OCI-LY1 (cell line): ENCODE measurements around the gene CRIM1.

Experiments used
- H2AFZ ChIP-seq: fragments of 200-600 bp; sonication (generic), shearing (Covaris generic); 2 replicates; pipeline ENCODE4 v1.6.0; 2014; ENCODE audit warnings: antibody characterized with exemption, mild to moderate bottlenecking, low read length
- H3F3A ChIP-seq: fragments of 200-600 bp; sonication (generic), shearing (Covaris generic); 2 replicates; pipeline ENCODE4 v1.6.0; 2014; ENCODE audit warnings: mild to moderate bottlenecking, antibody characterized with exemption, low read length, moderate library complexity; ENCODE audit not compliant: insufficient read depth
- H3K27ac ChIP-seq: fragments of 200-600 bp; sonication (generic); 2 replicates; pipeline ENCODE4 v1.5.1; 2014; ENCODE audit warnings: low read length, mixed run types, mild to moderate bottlenecking, low read depth; ENCODE audit not compliant: poor library complexity, severe bottlenecking
- H3K27me3 ChIP-seq: fragments of 200-600 bp; sonication (generic); 2 replicates; pipeline ENCODE4 v1.6.0; 2014; ENCODE audit warnings: antibody characterized with exemption, mild to moderate bottlenecking, low read length, moderate library complexity; ENCODE audit not compliant: insufficient read depth
- H3K36me3 ChIP-seq: fragments of 200-600 bp; sonication (generic); 2 replicates; pipeline ENCODE4 v1.6.1; 2014; ENCODE audit warnings: mild to moderate bottlenecking, antibody characterized with exemption, low read length, moderate library complexity, mixed read lengths; ENCODE audit not compliant: insufficient read depth
- H3K4me1 ChIP-seq: fragments of 200-600 bp; sonication (generic); 2 replicates; pipeline ENCODE4 v1.5.1; 2014; ENCODE audit warnings: mild to moderate bottlenecking, low read length, moderate library complexity; ENCODE audit not compliant: insufficient read depth, severe bottlenecking
- H3K4me2 ChIP-seq: fragments of 200-600 bp; sonication (generic), shearing (Covaris generic); 2 replicates; pipeline ENCODE4 v1.6.1; 2014; ENCODE audit warnings: low read length
- H3K4me3 ChIP-seq: fragments of 200-600 bp; sonication (generic); 2 replicates; pipeline ENCODE4 v1.5.1; 2014; ENCODE audit warnings: low read length, low read depth, mild to moderate bottlenecking, mixed read lengths; ENCODE audit not compliant: poor library complexity, severe bottlenecking
- H3K79me2 ChIP-seq: fragments of 200-600 bp; shearing (Covaris generic); 2 replicates; pipeline ENCODE4 v1.6.1; 2016; ENCODE audit warnings: mixed run types, low read length, mixed read lengths; ENCODE audit not compliant: insufficient read depth
- H3K9ac ChIP-seq: fragments of 200-600 bp; sonication (generic), shearing (Covaris generic); 2 replicates; pipeline ENCODE4 v1.6.1; 2014; ENCODE audit warnings: mild to moderate bottlenecking, low read length, mixed read lengths
- H3K9me2 ChIP-seq: fragments of 200-600 bp; sonication (generic), shearing (Covaris generic); 2 replicates; pipeline ENCODE4 v1.6.1; 2014; ENCODE audit warnings: low read depth, mild to moderate bottlenecking, low read length, mixed read lengths
- H3K9me3 ChIP-seq: fragments of 200-600 bp; shearing (Covaris generic); 2 replicates; pipeline ENCODE4 v1.6.1; 2014; ENCODE audit warnings: low read length, mixed read lengths
- H4K20me1 ChIP-seq: fragments of 200-600 bp; sonication (generic), shearing (Covaris generic); 2 replicates; pipeline ENCODE4 v1.6.0; 2016; ENCODE audit warnings: mild to moderate bottlenecking, low read length; ENCODE audit not compliant: insufficient read depth
- EZH2 ChIP-seq: fragments of 200-600 bp; sonication (generic), shearing (Covaris generic); IDR thresholded peaks from 2 replicates; pipeline ENCODE4 v1.8.0; 2017; ENCODE audit warnings: borderline replicate concordance, mixed run types, mild to moderate bottlenecking, antibody characterized with exemption, low read length, moderate library complexity, mixed read lengths
- TF ChIP-seq, protein P1 (sequence below): fragments of 200-600 bp; sonication (generic), shearing (Covaris generic); IDR thresholded peaks from 2 replicates; pipeline ENCODE4 v1.5.1; 2017; ENCODE audit warnings: mild to moderate bottlenecking, antibody characterized with exemption, low read length, moderate library complexity, mixed read lengths

The CRIM1 gene

GRCh38 chr2:36547906-36548305, 192.3 kb downstream of the CRIM1 start:
- Histone ChIP-seq H3K27ac (no peak overlapping the region), H3K79me2 (no peaks in the 10 kb centered on the region), H3K4me2 (no peak overlapping the region), H3K36me3 (peaks cover 33% of the 10 kb centered on the region), H4K20me1 (no peaks in the 10 kb centered on the region), H3K9ac (no peak overlapping the region), H3K4me3 (no peak overlapping the region), H3K4me1 (no peaks in the 10 kb centered on the region), H3K9me3 (no peaks in the 10 kb centered on the region), H2AFZ (no peak overlapping the region), H3K9me2 (no peaks in the 10 kb centered on the region), H3F3A (no peaks in the 10 kb centered on the region), H3K27me3 (no peaks in the 10 kb centered on the region)
- TF ChIP-seq EZH2 = no peak
- TF ChIP-seq, protein P1, sequence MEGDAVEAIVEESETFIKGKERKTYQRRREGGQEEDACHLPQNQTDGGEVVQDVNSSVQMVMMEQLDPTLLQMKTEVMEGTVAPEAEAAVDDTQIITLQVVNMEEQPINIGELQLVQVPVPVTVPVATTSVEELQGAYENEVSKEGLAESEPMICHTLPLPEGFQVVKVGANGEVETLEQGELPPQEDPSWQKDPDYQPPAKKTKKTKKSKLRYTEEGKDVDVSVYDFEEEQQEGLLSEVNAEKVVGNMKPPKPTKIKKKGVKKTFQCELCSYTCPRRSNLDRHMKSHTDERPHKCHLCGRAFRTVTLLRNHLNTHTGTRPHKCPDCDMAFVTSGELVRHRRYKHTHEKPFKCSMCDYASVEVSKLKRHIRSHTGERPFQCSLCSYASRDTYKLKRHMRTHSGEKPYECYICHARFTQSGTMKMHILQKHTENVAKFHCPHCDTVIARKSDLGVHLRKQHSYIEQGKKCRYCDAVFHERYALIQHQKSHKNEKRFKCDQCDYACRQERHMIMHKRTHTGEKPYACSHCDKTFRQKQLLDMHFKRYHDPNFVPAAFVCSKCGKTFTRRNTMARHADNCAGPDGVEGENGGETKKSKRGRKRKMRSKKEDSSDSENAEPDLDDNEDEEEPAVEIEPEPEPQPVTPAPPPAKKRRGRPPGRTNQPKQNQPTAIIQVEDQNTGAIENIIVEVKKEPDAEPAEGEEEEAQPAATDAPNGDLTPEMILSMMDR = no peak

GRCh38 chr2:36549165-36549574, 193.6 kb downstream of the CRIM1 start:
- no peaks in the 10 kb centered on the region for H3K4me1 ChIP-seq
- no peak overlapping the region for H3K27ac ChIP-seq
- no peak overlapping the region for H2AFZ ChIP-seq
- no peak overlapping the region for H3K9ac ChIP-seq
- no peaks in the 10 kb centered on the region for H3K9me3 ChIP-seq
- no peaks in the 10 kb centered on the region for H4K20me1 ChIP-seq
- H3K4me3 ChIP-seq = no peak overlapping the region
- no peak for TF ChIP-seq EZH2
- TF ChIP-seq, protein P1 = no peak
- H3K4me2 ChIP-seq = no peak overlapping the region
- H3K79me2 ChIP-seq = no peaks in the 10 kb centered on the region
- H3K9me2 ChIP-seq = no peaks in the 10 kb centered on the region
- no peaks in the 10 kb centered on the region for H3K27me3 ChIP-seq
- H3K36me3 ChIP-seq = peaks cover 44% of the 10 kb centered on the region
- H3F3A ChIP-seq = no peaks in the 10 kb centered on the region

DNA sequence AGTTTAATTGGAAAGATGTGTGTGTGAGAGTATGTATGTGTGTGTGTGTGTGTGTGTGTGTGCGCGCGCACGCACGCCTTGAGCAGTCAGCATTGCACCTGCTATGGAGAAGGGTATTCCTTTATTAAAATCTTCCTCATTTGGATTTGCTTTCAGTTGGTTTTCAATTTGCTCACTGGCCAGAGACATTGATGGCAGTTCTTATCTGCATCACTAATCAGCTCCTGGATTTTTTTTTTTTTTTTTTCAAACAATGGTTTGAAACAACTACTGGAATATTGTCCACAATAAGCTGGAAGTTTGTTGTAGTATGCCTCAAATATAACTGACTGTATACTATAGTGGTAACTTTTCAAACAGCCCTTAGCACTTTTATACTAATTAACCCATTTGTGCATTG, 194.4 kb downstream of the CRIM1 start:
- Histone ChIP-seq H3K27me3 (no peaks in the 10 kb centered on the region), H3K36me3 (peaks cover 52% of the 10 kb centered on the region), H3K4me3 (no peak overlapping the region), H3K4me2 (no peak overlapping the region), H3K9me3 (no peaks in the 10 kb centered on the region), H3K27ac (no peak overlapping the region), H2AFZ (no peak overlapping the region), H4K20me1 (no peaks in the 10 kb centered on the region), H3K9me2 (no peaks in the 10 kb centered on the region), H3K4me1 (no peaks in the 10 kb centered on the region), H3F3A (no peaks in the 10 kb centered on the region), H3K9ac (no peak overlapping the region), H3K79me2 (no peaks in the 10 kb centered on the region)
- TF ChIP-seq, protein P1 = no peak
- no peak for TF ChIP-seq EZH2
